ENCODE data around the gene ADIRF.
"Not testable (repeated sequence)": the region's sequence is repeated elsewhere in the genome, so short reads cannot be mapped to it uniquely, and the experiment has no call there.

ADIRF gene

GRCh38 chr10:86944907-86945306, 23.4 kb upstream of the ADIRF start:
- Histone ChIP-seq H3K27me3 (peaks cover 4% of the 10 kb centered on the region), H3K27ac (no peak overlapping the region), H3K9me3 (no peaks in the 10 kb centered on the region), H3K36me3 (no peaks in the 10 kb centered on the region), H3K4me3 (ENCODE audit: low read depth in 1 of 2, low read length in 1 of 2) (no peak overlapping the region), H3K4me1 (ENCODE audit: control insufficient read depth in 1 of 2, insufficient read depth in 1 of 2, low read depth in 1 of 2, low read length in 1 of 2) (no peaks in the 10 kb centered on the region)
- no peak for TF ChIP-seq CTCF (IDR thresholded peaks at IDR 0.05)

GRCh38 chr10:86945361-86946212, 22.7 kb upstream of the ADIRF start:
- Histone ChIP-seq H3K9me3 (no peaks in the 10 kb centered on the region), H3K4me3 (ENCODE audit: low read depth in 1 of 2, low read length in 1 of 2) (no peak overlapping the region), H3K27ac (no peak overlapping the region), H3K27me3 (peaks cover 4% of the 10 kb centered on the region), H3K36me3 (no peaks in the 10 kb centered on the region), H3K4me1 (ENCODE audit: control insufficient read depth in 1 of 2, insufficient read depth in 1 of 2, low read depth in 1 of 2, low read length in 1 of 2) (no peaks in the 10 kb centered on the region)
- TF ChIP-seq CTCF (IDR thresholded peaks at IDR 0.05), result no peak

- TF ChIP-seq CTCF (IDR thresholded peaks at IDR 0.05), result no peak
- no peak overlapping the region for H3K27ac ChIP-seq
- H3K4me1 ChIP-seq (ENCODE audit: control insufficient read depth in 1 of 2, insufficient read depth in 1 of 2, low read depth in 1 of 2, low read length in 1 of 2), result no peaks in the 10 kb centered on the region
- no peaks in the 10 kb centered on the region for H3K9me3 ChIP-seq
- H3K36me3 ChIP-seq, result no peaks in the 10 kb centered on the region
- H3K27me3 ChIP-seq, result peaks cover 4% of the 10 kb centered on the region
- no peak overlapping the region for H3K4me3 ChIP-seq (ENCODE audit: low read depth in 1 of 2, low read length in 1 of 2)
These were observed 21.8 kb upstream of the ADIRF start for GRCh38 chr10:86946213-86947155.

- H3K9me3 ChIP-seq; H3K27ac ChIP-seq; H3K36me3 ChIP-seq; H3K4me1 ChIP-seq (ENCODE audit: control insufficient read depth in 1 of 2, insufficient read depth in 1 of 2, low read depth in 1 of 2, low read length in 1 of 2); H3K4me3 ChIP-seq (ENCODE audit: low read depth in 1 of 2, low read length in 1 of 2); H3K27me3 ChIP-seq: not testable (repeated sequence)
These were observed 20.5 kb upstream of the ADIRF start for GRCh38 chr10:86947806-86948205.

GRCh38 chr10:86950349-86950748, 17.9 kb upstream of the ADIRF start:
- Histone ChIP-seq H3K27ac (no peak overlapping the region), H3K36me3 (no peaks in the 10 kb centered on the region), H3K4me1 (ENCODE audit: control insufficient read depth in 1 of 2, insufficient read depth in 1 of 2, low read depth in 1 of 2, low read length in 1 of 2) (no peaks in the 10 kb centered on the region), H3K9me3 (no peaks in the 10 kb centered on the region), H3K4me3 (ENCODE audit: low read depth in 1 of 2, low read length in 1 of 2) (no peak overlapping the region), H3K27me3 (peaks cover 4% of the 10 kb centered on the region)
- no peak for TF ChIP-seq CTCF (IDR thresholded peaks at IDR 0.05)
